Esophagus squamous epithelium (tissue), 5 donors: ENCODE measurements around the gene ZNF654. TPM values are rescaled to one million over a fixed set of nuclear protein-coding genes. Genes with fewer than 3 reads are reported as not detected.

ENCODE experiments used
- DNase-seq: peaks from one replicate; lab custom pipeline; 2025; lab: John Stamatoyannopoulos, UW
- H3K27ac ChIP-seq, 4 donors: fragments of 200-600 bp; sonication (generic); one replicate each; pipeline ENCODE4 v1.5.1; 2016 to 2019; ENCODE audit warnings: mild to moderate bottlenecking in 1 of 4
- H3K27me3 ChIP-seq, 4 donors: fragments of 200-600 bp; sonication (generic); 1 replicate in 3 of 4; 2 replicates in 1 of 4; pipeline versions ENCODE4 v1.5.1 to v1.6.0; 2017 to 2021; ENCODE audit warnings: antibody characterized with exemption in 1 of 4
- H3K36me3 ChIP-seq, 3 donors: fragments of 200-600 bp; sonication (generic); one replicate each; pipeline ENCODE4 v1.5.1; 2016 to 2019
- H3K4me1 ChIP-seq, 3 donors: fragments of 200-600 bp; sonication (generic); one replicate each; pipeline ENCODE4 v1.5.1; 2017 to 2019
- H3K4me3 ChIP-seq, 4 donors: fragments of 200-600 bp; sonication (generic); 1 replicate in 3 of 4; 2 replicates in 1 of 4; pipeline ENCODE4 v1.5.1; 2016 to 2019; ENCODE audit warnings: mild to moderate bottlenecking in 2 of 4, moderate library complexity in 1 of 4
- H3K9me3 ChIP-seq, 3 donors: fragments of 200-600 bp; sonication (generic); one replicate each; pipeline ENCODE4 v1.5.1; 2016 to 2019
- CTCF ChIP-seq, 6 experiments: fragments of 450-650 bp in 4 of 6; fragments of 200-600 bp in 2 of 6; sonication (generic) in 2 of 6; IDR thresholded peaks; one replicate each; pipeline ENCODE4 v1.5.1; 2016 to 2019; ENCODE audit warnings: antibody characterized with exemption in 6 of 6, mild to moderate bottlenecking in 4 of 6, moderate library complexity in 4 of 6
- POLR2A ChIP-seq, 4 donors: fragments of 450-650 bp; IDR thresholded peaks; one replicate each; pipeline ENCODE4 v1.6.1; 2017; ENCODE audit warnings: antibody characterized with exemption in 4 of 4, mild to moderate bottlenecking in 4 of 4, moderate library complexity in 3 of 4
- WGBS, 2 donors: methylation state at CpG; one replicate each; pipeline ENCODE4 v1.1.5; 2018; 5-methylcytosine and 5-hydroxymethylcytosine counted together
- intact Hi-C: fragments of 100-400 bp; cut with DNase I; formaldehyde crosslinking; loops from one replicate; pipeline ENCODE4 v1.15.0; 2022
- total RNA-seq, 4 donors: library from RNA; depleted of rRNA; stranded (reverse); fragments of >200 nt; gene quantifications; one replicate each; pipeline ENCODE4 v1.1.0, GENCODE V29; 2016
- donor health status: DM: yes; HTN: yes; CAD: no.

Gene ZNF654
- total RNA-seq, 4 donors from 2014 or later: 8.4 to 16.4 (median 10.1) TPM

GRCh38 chr3:88150371-88150770 is 91.3 kb downstream of the ZNF654 start:
- DNase-seq: no peak
- Histone ChIP-seq H3K4me3 (peak overlapping the region; percentile 78 to 99 (median 88)), H3K27ac (peak overlapping the region; percentile 93 to 97 (median 96)), H3K9me3 (no peaks in the 10 kb centered on the region), H3K36me3 (peaks cover 0 to 24% (median 9%) of the 10 kb centered on the region in 3 donors), H3K27me3 (no peaks in the 10 kb centered on the region), H3K4me1 (peaks cover 5 to 59% (median 17%) of the 10 kb centered on the region in 3 donors)
- intact Hi-C loops: no loop called here
- TF ChIP-seq CTCF (IDR thresholded peaks at IDR 0.05): no peak
- no peak for TF ChIP-seq POLR2A (IDR thresholded peaks at IDR 0.05)
- 1% methylated on average over 8 of the region's 8 CpGs for WGBS, 2 donors

GRCh38 chr3:88150806-88151205 is 91.8 kb downstream of the ZNF654 start:
- intact Hi-C loops: no loop called here
- Histone ChIP-seq H3K4me3 (peak overlapping the region; percentile 78 to 99 (median 88)), H3K36me3 (peaks cover 0 to 29% (median 13%) of the 10 kb centered on the region in 3 donors), H3K27ac (peak overlapping the region in 3 of 4 donors; percentile 93 to 96 (median 95)), H3K4me1 (peaks cover 5 to 59% (median 17%) of the 10 kb centered on the region in 3 donors), H3K9me3 (no peaks in the 10 kb centered on the region), H3K27me3 (no peaks in the 10 kb centered on the region)
- 1 to 2% methylated on average over 6 of the region's 6 CpGs for WGBS, 2 donors
- TF ChIP-seq POLR2A (IDR thresholded peaks at IDR 0.05) (no peak), CTCF (IDR thresholded peaks at IDR 0.05) (no peak)
- DNase-seq: no peak

GRCh38 chr3:88151358-88151757 is 92.3 kb downstream of the ZNF654 start:
- peaks cover 5 to 54% (median 17%) of the 10 kb centered on the region in 3 donors for H3K4me1 ChIP-seq

GRCh38 chr3:88152841-88153240 is 93.8 kb downstream of the ZNF654 start:
- H3K27ac ChIP-seq: no peak overlapping the region
- intact Hi-C loops: no loop called here
- peaks cover 8 to 49% (median 20%) of the 10 kb centered on the region in 3 donors for H3K36me3 ChIP-seq
- no peaks in the 10 kb centered on the region for H3K9me3 ChIP-seq
- no peaks in the 10 kb centered on the region for H3K27me3 ChIP-seq
- H3K4me1 ChIP-seq: peaks cover 5 to 56% (median 17%) of the 10 kb centered on the region in 3 donors
- no peak for DNase-seq
- no peak overlapping the region for H3K4me3 ChIP-seq
- no peak for TF ChIP-seq POLR2A (IDR thresholded peaks at IDR 0.05)
- no peak for TF ChIP-seq CTCF (IDR thresholded peaks at IDR 0.05)
- 59 to 88% methylated on average over 2 of the region's 2 CpGs for WGBS, 2 donors

More at GRCh38 chr3:88151358-88151757, 92.3 kb downstream of the ZNF654 start:
- WGBS, 2 donors: 29 to 32% methylated on average over 4 of the region's 4 CpGs
- no peaks in the 10 kb centered on the region for H3K9me3 ChIP-seq
- peak overlapping the region; percentile 78 to 99 (median 88) for H3K4me3 ChIP-seq
- H3K36me3 ChIP-seq: peaks cover 3 to 34% (median 19%) of the 10 kb centered on the region in 3 donors
- TF ChIP-seq POLR2A (IDR thresholded peaks at IDR 0.05) (no peak), CTCF (IDR thresholded peaks at IDR 0.05) (no peak)
- DNase-seq: no peak
- intact Hi-C loops: no loop called here
- peak overlapping the region in 1 of 4 donors; percentile 96 for H3K27ac ChIP-seq
- no peaks in the 10 kb centered on the region for H3K27me3 ChIP-seq

- H3K4me3 ChIP-seq: no peak overlapping the region
- no peaks in the 10 kb centered on the region for H3K4me1 ChIP-seq
- no peak overlapping the region for H3K27ac ChIP-seq
- no peaks in the 10 kb centered on the region for H3K9me3 ChIP-seq
- no peak for DNase-seq
- TF ChIP-seq CTCF (IDR thresholded peaks at IDR 0.05) (no peak), POLR2A (IDR thresholded peaks at IDR 0.05) (no peak)
- H3K36me3 ChIP-seq: peaks cover 0 to 10% (median 0%) of the 10 kb centered on the region in 3 donors
- intact Hi-C loops: no loop called here
- WGBS, 2 donors: 91 to 94% methylated on average over 2 of the region's 2 CpGs
- no peaks in the 10 kb centered on the region for H3K27me3 ChIP-seq
Measured at GRCh38 chr3:88166419-88166971, 107.4 kb downstream of the ZNF654 start.
